IMR-90 (cell line): ENCODE data around the gene HRH4. TPM values are rescaled to one million over a fixed set of nuclear protein-coding genes. Genes with fewer than 3 reads are reported as not detected.

Experiments
- ATAC-seq: fragments of 200-7000 bp; cut with Tn5 transposase; 2 replicates; pipeline ENCODE4 v1.9.1; 2020; ENCODE audit warnings: low read depth, mild to moderate bottlenecking, moderate library complexity
- BruUV-seq: library from RNA; stranded (reverse); fragments of 400-500 nt; replicated peaks from 2 replicates; lab custom pipeline; 2021; lab: Mats Ljungman, UMichigan
- CTCF ChIA-PET: fragments of 300-600 bp; formaldehyde crosslinking; extraction: SDS; loops from one replicate; lab custom pipeline; 2021; ENCODE audit warnings: antibody characterized with exemption; lab: Yijun Ruan, JAX
- POLR2A ChIA-PET: fragments of 300-600 bp; sonication (Branson Sonifier 250); formaldehyde crosslinking; loops from one replicate; lab custom pipeline; 2022; ENCODE audit warnings: antibody characterized with exemption; ENCODE audit not compliant: unreplicated experiment; lab: Charles Lee
- DNase-seq: peaks from one replicate; pipeline ENCODE4 v3.0.0; 2013
- H2AFZ ChIP-seq: replicated peaks from 2 replicates; pipeline ENCODE3; 2013; ENCODE audit warnings: low read length, mild to moderate bottlenecking; ENCODE audit not compliant: poor library complexity
- H2AK5ac ChIP-seq: 2 replicates; pipeline ENCODE4 v1.6.1; 2013; ENCODE audit warnings: low read depth, low read length, inconsistent platforms
- H2AK9ac ChIP-seq: replicated peaks from 2 replicates; pipeline ENCODE3; 2013; ENCODE audit warnings: mild to moderate bottlenecking, low read depth, low read length, moderate library complexity; ENCODE audit not compliant: poor library complexity
- H2BK120ac ChIP-seq: 2 replicates; pipeline ENCODE4 v1.6.1; 2013; ENCODE audit warnings: low read depth, low read length, inconsistent platforms
- H2BK15ac ChIP-seq: 3 replicates; pipeline ENCODE4 v1.6.1; 2013; ENCODE audit warnings: low read depth, low read length, inconsistent platforms
- H2BK20ac ChIP-seq: 2 replicates; pipeline ENCODE4 v1.6.1; 2013; ENCODE audit warnings: low read depth, mild to moderate bottlenecking, inconsistent platforms, low read length, moderate library complexity
- H2BK5ac ChIP-seq: 2 replicates; pipeline ENCODE4 v1.6.1; 2013; ENCODE audit warnings: mild to moderate bottlenecking, low read depth, low read length, inconsistent platforms; ENCODE audit not compliant: poor library complexity, severe bottlenecking
- H3K14ac ChIP-seq: replicated peaks from 2 replicates; pipeline ENCODE4 v1.6.1; 2013; ENCODE audit warnings: low read depth, low read length, inconsistent platforms
- H3K18ac ChIP-seq: 2 replicates; pipeline ENCODE4 v1.6.1; 2013; ENCODE audit warnings: low read depth, low read length, control low read depth
- H3K23ac ChIP-seq: 2 replicates; pipeline ENCODE4 v1.6.1; 2013; ENCODE audit warnings: low read depth, low read length, inconsistent platforms
- H3K27ac ChIP-seq: 2 replicates; pipeline ENCODE4 v1.5.1; 2013; ENCODE audit warnings: mild to moderate bottlenecking, control low read depth, low read length; ENCODE audit not compliant: insufficient read depth
- H3K27me3 ChIP-seq: 2 replicates; pipeline ENCODE4 v1.6.1; 2013; ENCODE audit warnings: low read length; ENCODE audit not compliant: control insufficient read depth, insufficient read depth
- H3K36me3 ChIP-seq: 2 replicates; pipeline ENCODE4 v1.6.1; 2013; ENCODE audit warnings: low read length, mixed read lengths; ENCODE audit not compliant: control insufficient read depth, insufficient read depth
- H3K4ac ChIP-seq: 2 replicates; pipeline ENCODE4 v1.6.1; 2013; ENCODE audit warnings: low read depth, low read length, inconsistent platforms
- H3K4me1 ChIP-seq: 2 replicates; pipeline ENCODE4 v1.6.1; 2013; ENCODE audit warnings: low read length, mixed read lengths; ENCODE audit not compliant: control insufficient read depth, insufficient read depth
- H3K4me2 ChIP-seq: 2 replicates; pipeline ENCODE4 v1.6.1; 2013; ENCODE audit warnings: low read depth, mild to moderate bottlenecking, control low read depth, low read length, moderate library complexity
- H3K4me3 ChIP-seq: 2 replicates; pipeline ENCODE4 v1.5.1; 2013; ENCODE audit warnings: low read depth, mild to moderate bottlenecking, control low read depth, low read length, moderate library complexity; ENCODE audit not compliant: insufficient read depth
- H3K56ac ChIP-seq: 2 replicates; pipeline ENCODE4 v1.6.1; 2013; ENCODE audit warnings: low read length, inconsistent platforms; ENCODE audit not compliant: insufficient read depth; ENCODE audit errors: extremely low read depth
- H3K79me1 ChIP-seq, 2 experiments: 2 replicates each; pipeline ENCODE4 v1.6.1; 2013; ENCODE audit warnings: low read length in 2 of 2, inconsistent platforms in 1 of 2, low read depth in 1 of 2
- H3K9ac ChIP-seq: 2 replicates; pipeline ENCODE4 v1.6.1; 2013; ENCODE audit warnings: low read depth, low read length, control low read depth
- H3K9me1 ChIP-seq: 2 replicates; pipeline ENCODE4 v1.6.1; 2013; ENCODE audit warnings: low read length, inconsistent platforms; ENCODE audit not compliant: insufficient read depth
- H3K9me3 ChIP-seq: 2 replicates; pipeline ENCODE4 v1.6.1; 2013; ENCODE audit warnings: low read length; ENCODE audit not compliant: control insufficient read depth, insufficient read depth
- H4K20me1 ChIP-seq: 2 replicates; pipeline ENCODE4 v1.6.1; 2013; ENCODE audit warnings: low read length, inconsistent platforms; ENCODE audit not compliant: insufficient read depth
- H4K5ac ChIP-seq: 2 replicates; pipeline ENCODE4 v1.6.1; 2013; ENCODE audit warnings: mild to moderate bottlenecking, low read depth, low read length, control low read depth
- H4K8ac ChIP-seq, 2 experiments: 2 replicates each; pipeline ENCODE4 v1.6.1; 2013; ENCODE audit warnings: low read depth in 2 of 2, low read length in 2 of 2, control low read depth in 1 of 2, inconsistent platforms in 1 of 2
- H4K91ac ChIP-seq: 2 replicates; pipeline ENCODE4 v1.6.1; 2013; ENCODE audit warnings: low read depth, low read length, inconsistent platforms; ENCODE audit not compliant: insufficient read depth
- FOS ChIP-seq: fragments of 150-350 bp; IDR thresholded peaks from 2 replicates; pipeline ENCODE4 v1.6.1; 2016; ENCODE audit warnings: low read depth, low read length
- RAD21 ChIP-seq: IDR thresholded peaks from 2 replicates; pipeline ENCODE4 v1.6.1; 2012; ENCODE audit warnings: low read length, improper control_type of control experiment
- RCOR1 ChIP-seq: IDR thresholded peaks from 2 replicates; pipeline ENCODE4 v1.6.1; 2012; ENCODE audit warnings: mild to moderate bottlenecking, low read length, improper control_type of control experiment; ENCODE audit not compliant: insufficient replicate concordance
- RFX5 ChIP-seq: IDR thresholded peaks from 2 replicates; pipeline ENCODE4 v1.8.0; 2012; ENCODE audit warnings: low read depth, mild to moderate bottlenecking, low read length, moderate library complexity
- SMC3 ChIP-seq: fragments of 150-350 bp; IDR thresholded peaks from 2 replicates; pipeline ENCODE4 v1.6.1; 2016; ENCODE audit warnings: low read depth, mild to moderate bottlenecking, antibody characterized with exemption, low read length, moderate library complexity
- WGBS, 2 experiments: methylation state at CpG; one replicate each; pipeline versions ENCODE4 v1.1.5 to v1.1.7; 2013; ENCODE audit warnings: missing lambda C conversion rate in 2 of 2; ENCODE audit not compliant: insufficient read length in 1 of 2; ENCODE audit errors: extremely low coverage in 2 of 2; 5-methylcytosine and 5-hydroxymethylcytosine counted together
- dilution Hi-C: fragments of 300-500 bp; cut with HindIII; formaldehyde crosslinking; loops from one replicate; pipeline ENCODE4 v1.14.3; 2018; ENCODE audit warnings: low sequenced_read_pairs; ENCODE audit not compliant: unreplicated experiment
- in situ Hi-C: fragments of 300-500 bp; cut with MboI; formaldehyde crosslinking; loops from 3 replicates; pipeline ENCODE4 v1.14.3; 2019; ENCODE audit warnings: low sequenced_read_pairs, inconsistent platforms, mixed read lengths
- intact Hi-C: fragments of 100-400 bp; cut with micrococcal nuclease; formaldehyde crosslinking; loops from 2 replicates; pipeline ENCODE4 v1.10.0; 2022
- polyA plus RNA-seq, 3 experiments: library from polyadenylated mRNA; depleted of rRNA; stranded (reverse); fragments of >200 nt; gene quantifications; 2 replicates each; pipeline ENCODE4 v1.2.3, GENCODE V29; 2012; ENCODE audit warnings: low replicate concordance in 1 of 3
- total RNA-seq: library from RNA; depleted of rRNA; stranded (reverse); fragments of >200 nt; gene quantifications from 2 replicates; pipeline ENCODE4 v1.2.3, GENCODE V29; 2012
- TF ChIP-seq, protein P1 (sequence below): fragments of 150-350 bp; IDR thresholded peaks from 2 replicates; pipeline ENCODE4 v1.6.1; 2016; ENCODE audit warnings: low read depth, mild to moderate bottlenecking, low read length, moderate library complexity, borderline replicate concordance

Gene HRH4
- total and polyA plus RNA-seq, 2 of the 4 experiments (the other 2 are of a cell fraction), result not detected

DNA sequence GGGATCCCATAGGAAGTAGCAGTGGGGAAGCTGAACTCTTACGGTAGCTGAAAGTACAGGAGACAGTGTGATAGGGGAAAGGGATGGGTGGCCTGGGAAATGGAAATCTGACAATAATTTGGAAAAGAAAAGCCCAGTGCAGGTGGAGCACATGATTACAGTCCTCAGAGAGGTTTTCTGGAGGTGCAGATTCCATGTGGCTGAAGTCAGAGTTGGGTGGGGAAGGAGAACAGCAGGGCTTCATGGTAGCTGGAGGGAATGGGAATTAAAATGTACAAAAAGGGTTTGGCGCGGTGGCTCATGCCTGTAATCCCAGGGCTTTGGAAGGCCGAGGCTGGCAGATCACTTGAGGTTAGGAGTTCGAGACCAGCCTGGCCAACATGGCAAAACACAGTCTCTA lies 12.2 kb downstream of the HRH4 start:
- Histone ChIP-seq H3K4me3 (no peak overlapping the region), H4K20me1 (no peaks in the 10 kb centered on the region), H3K4me2 (no peak overlapping the region), H3K23ac (no peak overlapping the region), H2BK15ac (no peak overlapping the region), H3K27ac (no peak overlapping the region), H3K9ac (no peak overlapping the region), H3K9me1 (no peaks in the 10 kb centered on the region), H4K91ac (no peak overlapping the region), H3K9me3 (no peaks in the 10 kb centered on the region), H4K8ac (no peak overlapping the region), H4K5ac (no peak overlapping the region), H2BK120ac (no peak overlapping the region), H3K79me1 (no peaks in the 10 kb centered on the region), H2AFZ (no peak overlapping the region), H3K4ac (no peak overlapping the region), H2BK5ac (no peak overlapping the region), H3K27me3 (peaks cover 10% of the 10 kb centered on the region), H2AK5ac (no peak overlapping the region), H3K36me3 (no peaks in the 10 kb centered on the region), H3K14ac (no peak overlapping the region), H3K18ac (no peak overlapping the region), H2BK20ac (no peak overlapping the region), H2AK9ac (no peak overlapping the region), H3K56ac (no peak overlapping the region), H3K4me1 (no peaks in the 10 kb centered on the region)
- DNase-seq, result no peak
- intact Hi-C loops, result no loop called here
- BruUV-seq, result no TSS peak
- no CpG with 5 or more reads among the region's 5 CpGs for WGBS, 2 experiments
- in situ Hi-C loops, result no loop called here
- dilution Hi-C loops, result no loop called here
- TF ChIP-seq RAD21 (no peak), FOS (no peak), RFX5 (no peak), RCOR1 (no peak), SMC3 (no peak)
- TF ChIP-seq, protein P1, sequence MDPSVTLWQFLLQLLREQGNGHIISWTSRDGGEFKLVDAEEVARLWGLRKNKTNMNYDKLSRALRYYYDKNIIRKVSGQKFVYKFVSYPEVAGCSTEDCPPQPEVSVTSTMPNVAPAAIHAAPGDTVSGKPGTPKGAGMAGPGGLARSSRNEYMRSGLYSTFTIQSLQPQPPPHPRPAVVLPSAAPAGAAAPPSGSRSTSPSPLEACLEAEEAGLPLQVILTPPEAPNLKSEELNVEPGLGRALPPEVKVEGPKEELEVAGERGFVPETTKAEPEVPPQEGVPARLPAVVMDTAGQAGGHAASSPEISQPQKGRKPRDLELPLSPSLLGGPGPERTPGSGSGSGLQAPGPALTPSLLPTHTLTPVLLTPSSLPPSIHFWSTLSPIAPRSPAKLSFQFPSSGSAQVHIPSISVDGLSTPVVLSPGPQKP, result no peak
- ChIA-PET CTCF (interaction anchor here (1.8 kb wide), 1 partner anchor 13 kb away, joined by 5 read pairs; no protein-coding TSS in a partner anchor), POLR2A (interaction anchor here (0.6 kb wide), 1 partner anchor 164 kb away, joined by 3 read pairs; no protein-coding TSS in a partner anchor)
- ATAC-seq, result no peak
